ENCODE data around the gene SH3RF2. TPM values are rescaled to one million over a fixed set of nuclear protein-coding genes. Genes with fewer than 3 reads are reported as not detected.

Gene SH3RF2
- total and polyA plus RNA-seq, 2 of the 13 experiments (the other 11 are each of a cell fraction or from before 2014, with no cell fraction given) = 2.6 to 3.7 TPM

- TF ChIP-seq DZIP1 (CRISPR knock-in tag; IDR thresholded peaks at IDR 0.05) = no peak
- TF ChIP-seq SKI (IDR thresholded peaks at IDR 0.05; ENCODE audit: partially characterized antibody) = no peak
- no peak for TF ChIP-seq ZNF784 (CRISPR knock-in tag; IDR thresholded peaks at IDR 0.05; ENCODE audit: borderline replicate concordance)
- no peak for TF ChIP-seq RBAK (CRISPR knock-in tag; IDR thresholded peaks at IDR 0.05)
- TF ChIP-seq SP2 (CRISPR knock-in tag; IDR thresholded peaks at IDR 0.05) = no peak
- no peak for TF ChIP-seq PITX1 (CRISPR knock-in tag; IDR thresholded peaks at IDR 0.05)
- TF ChIP-seq ZNF670 (CRISPR knock-in tag; IDR thresholded peaks at IDR 0.05; ENCODE audit: borderline replicate concordance) = no peak
- no peak for TF ChIP-seq ZBTB46 (CRISPR knock-in tag; IDR thresholded peaks at IDR 0.05; ENCODE audit: borderline replicate concordance)
- TF ChIP-seq ZNF720 (CRISPR knock-in tag; IDR thresholded peaks at IDR 0.05) = no peak
- TF ChIP-seq MIXL1 (CRISPR knock-in tag; IDR thresholded peaks at IDR 0.05) = 0 out of 2 replicates have a peak, but pooled peaks have one; percentile 21
- no peak for TF ChIP-seq EHMT2 (IDR thresholded peaks at IDR 0.05; ENCODE audit: borderline replicate concordance, low read depth, low read length)
- no peak for TF ChIP-seq LBX2 (CRISPR knock-in tag; IDR thresholded peaks at IDR 0.05; ENCODE audit: borderline replicate concordance)
- TF ChIP-seq HINFP (CRISPR knock-in tag; IDR thresholded peaks at IDR 0.05; ENCODE audit: low read depth) = no peak
- peak; percentile 19 for TF ChIP-seq TEAD3 (CRISPR knock-in tag; optimal IDR thresholded peaks at IDR 0.05; ENCODE audit: borderline replicate concordance)
- TF ChIP-seq ZKSCAN8 (CRISPR knock-in tag; IDR thresholded peaks at IDR 0.05; ENCODE audit: borderline replicate concordance) = no peak
- TF ChIP-seq HDAC1 (CRISPR knock-in tag; IDR thresholded peaks at IDR 0.05) = no peak
- no peak for TF ChIP-seq POLR2A (IDR thresholded peaks at IDR 0.05; ENCODE audit: insufficient read depth in 1 of 2, low read depth in 2 of 2, low read length in 2 of 2)
- TF ChIP-seq THAP7 (CRISPR knock-in tag; IDR thresholded peaks at IDR 0.05) = no peak
- TF ChIP-seq ZNF792 (CRISPR knock-in tag; IDR thresholded peaks at IDR 0.05) = no peak
- TF ChIP-seq CSRNP2 (CRISPR knock-in tag; conservative IDR thresholded peaks at IDR 0.05; ENCODE audit: low read depth) = no peak
- TF ChIP-seq ZNF619 (CRISPR knock-in tag; IDR thresholded peaks at IDR 0.05) = no peak
These were observed 112.8 kb downstream of the SH3RF2 start (continued) for GRCh38 chr5:146048994-146049703.
